Endothelial cell (in vitro differentiated cells): ENCODE measurements around the gene ACACA. TPM values are rescaled to one million over a fixed set of nuclear protein-coding genes. Genes with fewer than 3 reads are reported as not detected.
A peak's percentile ranks its signal among the peaks of the same experiment; 100 is the strongest.

Source experiments
- DNase-seq: peaks from one replicate; pipeline ENCODE4 v3.0.0; 2021; ENCODE audit warnings: low spot score
- H3K27ac Mint-ChIP-seq: one replicate; pipeline ENCODE4 v1.8.0; 2021; ENCODE audit warnings: mixed read lengths, inconsistent platforms; ENCODE audit not compliant: unreplicated experiment
- H3K27me3 Mint-ChIP-seq: one replicate; pipeline ENCODE4 v1.8.0; 2021; ENCODE audit warnings: mild to moderate bottlenecking, moderate library complexity, mixed read lengths, inconsistent platforms; ENCODE audit not compliant: unreplicated experiment
- H3K36me3 Mint-ChIP-seq: one replicate; pipeline ENCODE4 v1.8.0; 2021; ENCODE audit warnings: mild to moderate bottlenecking, low read depth, mixed read lengths, inconsistent platforms; ENCODE audit not compliant: unreplicated experiment
- H3K4me1 Mint-ChIP-seq: one replicate; pipeline ENCODE4 v1.8.0; 2021; ENCODE audit warnings: mild to moderate bottlenecking, mixed read lengths, inconsistent platforms; ENCODE audit not compliant: unreplicated experiment
- H3K4me3 Mint-ChIP-seq: one replicate; pipeline ENCODE4 v1.8.0; 2021; ENCODE audit warnings: mild to moderate bottlenecking, mixed read lengths, inconsistent platforms; ENCODE audit not compliant: unreplicated experiment
- H3K9me3 Mint-ChIP-seq: one replicate; pipeline ENCODE4 v1.8.0; 2021; ENCODE audit warnings: mixed read lengths, inconsistent platforms; ENCODE audit not compliant: unreplicated experiment
- total RNA-seq: library from RNA; stranded (reverse); fragmentation: NEBNext Ultra II Directional; extraction: Animal tissue kit (Norgen Biotek cat#: 25700); gene quantifications from one replicate; pipeline ENCODE4 v1.2.1, GENCODE V29; 2021; ENCODE audit not compliant: unreplicated experiment
- TF ChIP-seq, protein P1 (sequence below): fragments of 200-600 bp; sonication (generic); IDR thresholded peaks from one replicate; pipeline ENCODE4 v1.5.0; 2021; ENCODE audit warnings: antibody characterized with exemption; ENCODE audit not compliant: unreplicated experiment

The ACACA gene
- total RNA-seq, 1 donor from 2014 or later: 91.5 TPM

DNA sequence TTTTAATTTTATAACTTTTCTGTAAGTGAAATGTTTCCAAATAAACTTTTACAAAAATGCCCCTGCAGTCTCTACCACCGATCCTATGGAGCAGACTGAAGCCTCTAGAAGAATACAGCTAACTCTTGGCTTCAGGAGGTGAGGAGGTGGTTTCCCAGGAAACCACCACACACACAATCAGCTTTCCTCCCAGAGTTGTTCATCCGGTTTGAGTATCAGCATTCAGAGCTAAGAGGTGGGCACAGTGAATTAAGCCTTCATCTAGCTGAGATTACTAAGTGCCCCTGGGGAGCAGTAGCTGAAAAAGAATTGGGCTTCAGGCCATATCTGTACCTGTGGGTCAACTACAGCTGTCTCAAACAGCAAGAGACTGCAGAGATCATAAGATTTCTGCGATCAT is 318.2 kb downstream of the ACACA start:
- no peak overlapping the region for H3K27ac Mint-ChIP-seq

DNA sequence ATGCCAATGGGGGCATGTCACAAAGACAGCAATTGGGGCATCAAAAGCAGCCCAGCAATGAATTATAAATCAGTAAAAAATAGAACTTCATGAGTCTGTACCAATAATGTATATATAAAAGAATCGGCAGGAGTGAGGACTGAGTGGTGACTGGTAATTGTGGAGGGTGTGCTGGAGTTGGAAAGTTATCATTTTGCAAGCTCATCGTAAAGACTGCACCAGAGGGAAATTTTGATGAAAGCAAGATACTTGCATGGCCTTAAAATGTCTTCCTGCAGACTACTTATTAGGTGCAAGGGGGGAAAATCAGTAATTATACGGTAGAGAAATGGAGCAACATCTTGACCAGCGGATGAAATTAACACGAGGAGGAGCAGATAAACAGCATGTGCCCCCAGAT is 319.0 kb downstream of the ACACA start:
- H3K36me3 Mint-ChIP-seq: peaks cover 29% of the 10 kb centered on the region
- no peak overlapping the region for H3K27ac Mint-ChIP-seq
- TF ChIP-seq, protein P1, sequence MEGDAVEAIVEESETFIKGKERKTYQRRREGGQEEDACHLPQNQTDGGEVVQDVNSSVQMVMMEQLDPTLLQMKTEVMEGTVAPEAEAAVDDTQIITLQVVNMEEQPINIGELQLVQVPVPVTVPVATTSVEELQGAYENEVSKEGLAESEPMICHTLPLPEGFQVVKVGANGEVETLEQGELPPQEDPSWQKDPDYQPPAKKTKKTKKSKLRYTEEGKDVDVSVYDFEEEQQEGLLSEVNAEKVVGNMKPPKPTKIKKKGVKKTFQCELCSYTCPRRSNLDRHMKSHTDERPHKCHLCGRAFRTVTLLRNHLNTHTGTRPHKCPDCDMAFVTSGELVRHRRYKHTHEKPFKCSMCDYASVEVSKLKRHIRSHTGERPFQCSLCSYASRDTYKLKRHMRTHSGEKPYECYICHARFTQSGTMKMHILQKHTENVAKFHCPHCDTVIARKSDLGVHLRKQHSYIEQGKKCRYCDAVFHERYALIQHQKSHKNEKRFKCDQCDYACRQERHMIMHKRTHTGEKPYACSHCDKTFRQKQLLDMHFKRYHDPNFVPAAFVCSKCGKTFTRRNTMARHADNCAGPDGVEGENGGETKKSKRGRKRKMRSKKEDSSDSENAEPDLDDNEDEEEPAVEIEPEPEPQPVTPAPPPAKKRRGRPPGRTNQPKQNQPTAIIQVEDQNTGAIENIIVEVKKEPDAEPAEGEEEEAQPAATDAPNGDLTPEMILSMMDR: no peak
- no peak for DNase-seq
- H3K4me3 Mint-ChIP-seq: no peak overlapping the region
- H3K9me3 Mint-ChIP-seq: no peaks in the 10 kb centered on the region
- H3K4me1 Mint-ChIP-seq: peaks cover 37% of the 10 kb centered on the region
- no peaks in the 10 kb centered on the region for H3K27me3 Mint-ChIP-seq

More for the DNA sequence above, 318.2 kb downstream of the ACACA start:
- DNase-seq: no peak
- H3K4me3 Mint-ChIP-seq: no peak overlapping the region
- H3K36me3 Mint-ChIP-seq: peaks cover 23% of the 10 kb centered on the region
- H3K4me1 Mint-ChIP-seq: peaks cover 29% of the 10 kb centered on the region
- no peaks in the 10 kb centered on the region for H3K27me3 Mint-ChIP-seq
- no peaks in the 10 kb centered on the region for H3K9me3 Mint-ChIP-seq
- TF ChIP-seq, protein P1: no peak

DNA sequence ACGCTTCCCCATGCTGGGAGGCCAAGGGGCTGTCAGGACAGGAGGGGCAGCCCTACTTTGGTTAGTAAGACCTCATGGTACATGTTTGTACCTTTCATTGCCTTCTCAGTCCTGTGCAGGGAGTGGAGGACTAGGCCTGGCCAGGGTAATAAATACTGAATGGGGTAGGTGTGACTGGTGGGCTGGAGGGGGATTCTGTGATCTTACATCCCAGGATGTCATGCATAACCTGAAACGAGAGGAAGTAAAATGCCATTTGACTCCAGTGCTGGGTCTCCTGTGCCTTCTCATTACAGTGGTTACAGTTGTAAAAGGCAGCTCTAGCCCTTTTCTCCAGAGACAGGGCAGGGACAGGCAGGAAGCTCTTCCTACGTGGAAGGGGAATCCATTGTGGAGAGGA is 319.7 kb downstream of the ACACA start:
- Mint-ChIP-seq H3K27ac (peak overlapping the region; percentile 1), H3K4me1 (peaks cover 41% of the 10 kb centered on the region), H3K4me3 (peak overlapping the region; percentile 28), H3K9me3 (no peaks in the 10 kb centered on the region), H3K36me3 (peaks cover 32% of the 10 kb centered on the region), H3K27me3 (no peaks in the 10 kb centered on the region)
- no peak for DNase-seq
- TF ChIP-seq, protein P1: no peak

DNA sequence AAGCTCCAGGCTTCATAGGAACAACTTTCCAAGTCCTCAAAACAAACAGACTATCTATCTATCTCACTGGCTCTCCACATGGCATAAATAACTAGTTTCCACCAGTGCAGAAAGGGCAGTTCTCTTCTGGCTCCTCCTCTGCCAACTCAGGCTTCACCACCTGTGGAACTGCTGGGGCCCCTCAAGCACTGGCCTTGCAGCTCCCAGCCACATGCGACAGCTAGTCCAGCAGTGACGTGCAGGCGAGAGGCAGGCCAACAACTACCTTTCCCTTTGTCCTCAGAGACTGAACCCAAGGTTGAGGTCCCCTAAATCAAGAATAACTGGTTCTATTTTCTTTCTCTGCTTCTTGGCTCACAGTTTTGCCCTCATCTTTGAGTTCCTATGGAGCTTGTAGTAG is 320.3 kb downstream of the ACACA start:
- peaks cover 32% of the 10 kb centered on the region for H3K36me3 Mint-ChIP-seq
- H3K27me3 Mint-ChIP-seq: no peaks in the 10 kb centered on the region

DNA sequence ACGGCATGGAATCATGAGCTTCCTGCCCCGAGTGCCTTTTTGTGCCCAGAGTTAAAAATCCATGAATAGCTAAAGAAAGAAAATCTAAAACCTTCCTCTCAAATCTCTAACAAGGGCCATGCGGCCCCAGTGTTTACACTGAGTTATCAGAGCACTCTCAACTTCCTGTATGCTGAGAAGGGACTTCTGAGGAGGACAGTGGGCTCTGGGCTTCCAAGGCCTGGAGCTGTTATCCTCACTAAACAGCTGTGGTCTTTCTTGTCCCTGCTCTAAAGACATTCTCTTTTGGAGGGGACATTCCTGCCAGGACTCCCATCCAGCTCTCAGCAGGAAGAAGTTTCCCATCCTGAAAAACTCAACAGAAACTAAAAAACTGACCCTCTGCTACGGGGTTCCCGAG is 322.3 kb downstream of the ACACA start:
- TF ChIP-seq, protein P1: no peak
- peaks cover 32% of the 10 kb centered on the region for H3K4me1 Mint-ChIP-seq
- H3K36me3 Mint-ChIP-seq: peaks cover 28% of the 10 kb centered on the region
- H3K4me3 Mint-ChIP-seq: no peak overlapping the region
- H3K27me3 Mint-ChIP-seq: no peaks in the 10 kb centered on the region
- no peaks in the 10 kb centered on the region for H3K9me3 Mint-ChIP-seq
- H3K27ac Mint-ChIP-seq: no peak overlapping the region
- no peak for DNase-seq

More for the DNA sequence above, 320.3 kb downstream of the ACACA start:
- no peak overlapping the region for H3K4me3 Mint-ChIP-seq
- no peaks in the 10 kb centered on the region for H3K9me3 Mint-ChIP-seq
- peaks cover 41% of the 10 kb centered on the region for H3K4me1 Mint-ChIP-seq
- H3K27ac Mint-ChIP-seq: no peak overlapping the region
- TF ChIP-seq, protein P1: no peak
- DNase-seq: no peak
